HG03060 (cell line): ENCODE data around the gene ILRUN.
"Not testable (repeated sequence)": the region's sequence is repeated elsewhere in the genome, so short reads cannot be mapped to it uniquely, and the experiment has no call there.

Experiments
- ATAC-seq: cut with Tn5 transposase; IDR thresholded peaks from one replicate; pipeline ENCODE4 v1.9.1; 2021; ENCODE audit warnings: low read depth, moderate number of reproducible peaks; ENCODE audit not compliant: unreplicated experiment

The ILRUN gene

GRCh38 chr6:34697904-34698559 is 1.5 kb upstream of the ILRUN start:
- no peak for ATAC-seq

- no peak for ATAC-seq
Observed at GRCh38 chr6:34697544-34697836, 923 bp upstream of the ILRUN start.

- peak; percentile 17 for ATAC-seq
Observed at GRCh38 chr6:34696189-34696738, 303 bp downstream of the ILRUN start.

GRCh38 chr6:34695729-34696188 is 808 bp downstream of the ILRUN start:
- ATAC-seq, result no peak

- ATAC-seq, result no peak
Observed at GRCh38 chr6:34692280-34692679, 4.3 kb downstream of the ILRUN start.

GRCh38 chr6:34689742-34690141 is 6.8 kb downstream of the ILRUN start:
- ATAC-seq, result no peak

- ATAC-seq, result no peak
Observed at GRCh38 chr6:34688956-34689355, 7.6 kb downstream of the ILRUN start.

GRCh38 chr6:34684919-34685318 is 11.6 kb downstream of the ILRUN start:
- no peak for ATAC-seq

GRCh38 chr6:34684364-34684763 is 12.2 kb downstream of the ILRUN start:
- no peak for ATAC-seq

GRCh38 chr6:34680802-34681515 is 15.6 kb downstream of the ILRUN start:
- ATAC-seq, result no peak

- ATAC-seq, result not testable (repeated sequence)
Observed at GRCh38 chr6:34680313-34680712, 16.3 kb downstream of the ILRUN start.

GRCh38 chr6:34679552-34680253 is 16.9 kb downstream of the ILRUN start:
- ATAC-seq, result no peak

- no peak for ATAC-seq
Observed at GRCh38 chr6:34676140-34676539, 20.4 kb downstream of the ILRUN start.

- not testable (repeated sequence) for ATAC-seq
Observed at GRCh38 chr6:34674930-34675329, 21.6 kb downstream of the ILRUN start.

GRCh38 chr6:34674268-34674639 is 22.3 kb downstream of the ILRUN start:
- ATAC-seq, result no peak

- no peak for ATAC-seq
Observed at GRCh38 chr6:34673064-34673463, 23.5 kb downstream of the ILRUN start.

GRCh38 chr6:34672657-34673043 is 23.9 kb downstream of the ILRUN start:
- ATAC-seq, result no peak

GRCh38 chr6:34671801-34672656 is 24.5 kb downstream of the ILRUN start:
- ATAC-seq, result peak; percentile 56

GRCh38 chr6:34671367-34671766 is 25.2 kb downstream of the ILRUN start:
- no peak for ATAC-seq

- not testable (repeated sequence) for ATAC-seq
Observed at GRCh38 chr6:34668799-34669198, 27.8 kb downstream of the ILRUN start.
